Measurements from ENCODE around the gene CARD9.

CARD9 gene

GRCh38 chr9:136389396-136389795, 15.9 kb upstream of the CARD9 start:
- no peak for TF ChIP-seq CTCF (IDR thresholded peaks at IDR 0.05)
- no peak for DNase-seq
- no peaks in the 10 kb centered on the region for H3K4me1 Mint-ChIP-seq
- H3K27ac Mint-ChIP-seq = no peak overlapping the region
- H3K36me3 Mint-ChIP-seq (ENCODE audit: low read depth) = peaks cover 60% of the 10 kb centered on the region
- H3K27me3 Mint-ChIP-seq (ENCODE audit: low read depth, poor library complexity) = no peaks in the 10 kb centered on the region
- no peaks in the 10 kb centered on the region for H3K9me3 Mint-ChIP-seq
- no peak overlapping the region for H3K4me3 Mint-ChIP-seq

GRCh38 chr9:136387217-136387616, 13.7 kb upstream of the CARD9 start:
- Mint-ChIP-seq H3K4me1 (no peaks in the 10 kb centered on the region), H3K4me3 (no peak overlapping the region), H3K27me3 (ENCODE audit: low read depth, poor library complexity) (no peaks in the 10 kb centered on the region), H3K27ac (no peak overlapping the region), H3K9me3 (no peaks in the 10 kb centered on the region), H3K36me3 (ENCODE audit: low read depth) (peaks cover 62% of the 10 kb centered on the region)
- no peak for DNase-seq
- no peak for TF ChIP-seq CTCF (IDR thresholded peaks at IDR 0.05)

- no peak overlapping the region for H3K27ac Mint-ChIP-seq
- no peaks in the 10 kb centered on the region for H3K27me3 Mint-ChIP-seq (ENCODE audit: low read depth, poor library complexity)
- H3K9me3 Mint-ChIP-seq = no peaks in the 10 kb centered on the region
- no peak for TF ChIP-seq CTCF (IDR thresholded peaks at IDR 0.05)
- H3K4me3 Mint-ChIP-seq = no peak overlapping the region
- DNase-seq = no peak
- H3K36me3 Mint-ChIP-seq (ENCODE audit: low read depth) = peaks cover 51% of the 10 kb centered on the region
- H3K4me1 Mint-ChIP-seq = no peaks in the 10 kb centered on the region
Observed at GRCh38 chr9:136386018-136386417, 12.5 kb upstream of the CARD9 start.

- H3K27ac Mint-ChIP-seq = no peak overlapping the region
Observed at GRCh38 chr9:136385015-136385414, 11.5 kb upstream of the CARD9 start.

GRCh38 chr9:136383436-136383835, 10.0 kb upstream of the CARD9 start:
- Mint-ChIP-seq H3K27me3 (ENCODE audit: low read depth, poor library complexity) (no peaks in the 10 kb centered on the region), H3K36me3 (ENCODE audit: low read depth) (peaks cover 30% of the 10 kb centered on the region), H3K9me3 (no peaks in the 10 kb centered on the region), H3K27ac (no peak overlapping the region), H3K4me3 (no peak overlapping the region), H3K4me1 (no peaks in the 10 kb centered on the region)
- no peak for TF ChIP-seq CTCF (IDR thresholded peaks at IDR 0.05)
- DNase-seq = no peak

More at GRCh38 chr9:136385015-136385414, 11.5 kb upstream of the CARD9 start:
- H3K27me3 Mint-ChIP-seq (ENCODE audit: low read depth, poor library complexity) = no peaks in the 10 kb centered on the region
- H3K36me3 Mint-ChIP-seq (ENCODE audit: low read depth) = peaks cover 45% of the 10 kb centered on the region
- no peak for DNase-seq
- TF ChIP-seq CTCF (IDR thresholded peaks at IDR 0.05) = no peak
- H3K4me3 Mint-ChIP-seq = no peak overlapping the region
- H3K4me1 Mint-ChIP-seq = no peaks in the 10 kb centered on the region
- H3K9me3 Mint-ChIP-seq = no peaks in the 10 kb centered on the region

GRCh38 chr9:136381966-136382513, 8.6 kb upstream of the CARD9 start:
- no peak for TF ChIP-seq CTCF (IDR thresholded peaks at IDR 0.05)
- Mint-ChIP-seq H3K4me3 (no peak overlapping the region), H3K36me3 (ENCODE audit: low read depth) (peaks cover 22% of the 10 kb centered on the region), H3K27ac (no peak overlapping the region), H3K4me1 (no peaks in the 10 kb centered on the region), H3K9me3 (no peaks in the 10 kb centered on the region), H3K27me3 (ENCODE audit: low read depth, poor library complexity) (no peaks in the 10 kb centered on the region)
- DNase-seq = no peak
